B cell (primary cell): ENCODE measurements around the gene DENND1A. TPM values are rescaled to one million over a fixed set of nuclear protein-coding genes. Genes with fewer than 3 reads are reported as not detected.

Source experiments
- ATAC-seq: fragments of 200-7000 bp; cut with Tn5 transposase; one replicate; pipeline ENCODE4 v1.10.0; 2021; ENCODE audit warnings: low read depth, mild to moderate bottlenecking, moderate number of reproducible peaks, moderate library complexity
- CTCF ChIA-PET: fragments of 350-600 bp; sonication (Branson Sonifier 250); formaldehyde crosslinking; loops from one replicate; lab custom pipeline; 2021; ENCODE audit warnings: antibody characterized with exemption, inconsistent platforms; lab: Charles Lee
- POLR2A ChIA-PET: fragments of 350-600 bp; sonication (Branson Sonifier 250); formaldehyde crosslinking; loops from one replicate; lab custom pipeline; 2021; ENCODE audit warnings: antibody characterized with exemption; lab: Charles Lee
- DNase-seq: peaks from one replicate; pipeline ENCODE4 v3.0.0; 2013
- H2AFZ ChIP-seq: 2 replicates; pipeline ENCODE4 v1.6.1; 2012; ENCODE audit warnings: mild to moderate bottlenecking, low read depth, low read length; ENCODE audit not compliant: insufficient read depth, poor library complexity, severe bottlenecking
- H3K27ac ChIP-seq, 2 donors: 1 replicate in 1 of 2; 2 replicates in 1 of 2; pipeline ENCODE4 v1.5.1; 2012 to 2013; ENCODE audit warnings: low read length in 2 of 2, mild to moderate bottlenecking in 2 of 2, moderate library complexity in 1 of 2
- H3K27me3 ChIP-seq, 4 experiments: fragments of 200-600 bp in 1 of 4; sonication (generic) in 1 of 4; replicated peaks in 1 of 4; 1 replicate in 2 of 4; 2 replicates in 2 of 4; pipeline versions ENCODE4 v1.6.1 to v1.7.0; 2013 to 2016; ENCODE audit warnings: low read length in 3 of 4, mild to moderate bottlenecking in 2 of 4, mixed read lengths in 1 of 4, moderate library complexity in 1 of 4; ENCODE audit not compliant: insufficient read depth in 4 of 4, control insufficient read depth in 3 of 4; ENCODE audit errors: control extremely low read depth in 1 of 4
- H3K36me3 ChIP-seq, 2 experiments: replicated peaks in 1 of 2; 1 replicate in 1 of 2; 2 replicates in 1 of 2; pipeline versions ENCODE4 v1.6.1 to v1.7.1; 2013; ENCODE audit warnings: low read length in 1 of 2; ENCODE audit not compliant: insufficient read depth in 2 of 2, control insufficient read depth in 1 of 2; ENCODE audit errors: control extremely low read depth in 1 of 2, extremely low read depth in 1 of 2
- H3K4me1 ChIP-seq, 2 donors: fragments of 200-600 bp in 1 of 2; sonication (generic) in 1 of 2; 1 replicate in 1 of 2; 2 replicates in 1 of 2; pipeline versions ENCODE4 v1.5.1 to v1.6.1; 2013 to 2017; ENCODE audit warnings: low read length in 2 of 2; ENCODE audit not compliant: control insufficient read depth in 2 of 2, insufficient read depth in 2 of 2
- H3K4me2 ChIP-seq: replicated peaks from 2 replicates; pipeline ENCODE3; 2012; ENCODE audit warnings: mild to moderate bottlenecking, low read depth, low read length; ENCODE audit not compliant: poor library complexity, severe bottlenecking
- H3K4me3 ChIP-seq, 5 experiments: fragments of 200-600 bp in 1 of 5; sonication (generic) in 1 of 5; 1 replicate in 3 of 5; 2 replicates in 2 of 5; pipeline versions ENCODE4 v1.5.1 to v1.7.0; 2011 to 2016; ENCODE audit warnings: low read length in 4 of 5, mild to moderate bottlenecking in 4 of 5, low read depth in 2 of 5, control low read depth in 1 of 5, moderate library complexity in 1 of 5; ENCODE audit not compliant: insufficient read depth in 1 of 5; ENCODE audit errors: control extremely low read depth in 1 of 5, extremely low read depth in 1 of 5
- H3K79me2 ChIP-seq: fragments of 200-600 bp; sonication (generic); one replicate; pipeline ENCODE4 v1.6.0; 2016; ENCODE audit warnings: low read length; ENCODE audit not compliant: control insufficient read depth, insufficient read depth
- H3K9ac ChIP-seq: fragments of 200-600 bp; sonication (generic); 2 replicates; pipeline ENCODE4 v1.6.1; 2017; ENCODE audit warnings: mild to moderate bottlenecking, low read length, moderate library complexity
- H3K9me3 ChIP-seq, 3 donors: one replicate each; pipeline versions ENCODE4 v1.6.1 to v1.7.1; 2013; ENCODE audit warnings: low read length in 2 of 3; ENCODE audit not compliant: control insufficient read depth in 2 of 3, insufficient read depth in 1 of 3; ENCODE audit errors: control extremely low read depth in 1 of 3
- H4K20me1 ChIP-seq: 2 replicates; pipeline ENCODE4 v1.6.0; 2012; ENCODE audit warnings: mild to moderate bottlenecking, low read length; ENCODE audit not compliant: insufficient read depth, control insufficient read depth, poor library complexity, severe bottlenecking
- H3K27ac Mint-ChIP-seq: one replicate; pipeline ENCODE4 v1.8.0; 2021; ENCODE audit warnings: mixed read lengths
- H3K27me3 Mint-ChIP-seq: one replicate; pipeline ENCODE4 v1.8.0; 2021; ENCODE audit warnings: mixed read lengths
- H3K4me1 Mint-ChIP-seq: one replicate; pipeline ENCODE4 v1.8.0; 2021; ENCODE audit warnings: mixed read lengths
- H3K4me3 Mint-ChIP-seq: one replicate; pipeline ENCODE4 v1.8.0; 2021; ENCODE audit warnings: mixed read lengths
- H3K9me3 Mint-ChIP-seq: one replicate; pipeline ENCODE4 v1.8.0; 2022; ENCODE audit warnings: mixed read lengths; ENCODE audit not compliant: insufficient read depth
- EZH2 ChIP-seq: IDR thresholded peaks from 2 replicates; pipeline ENCODE4 v1.6.1; 2012; ENCODE audit warnings: borderline replicate concordance, low read depth, mild to moderate bottlenecking, moderate library complexity, low read length; ENCODE audit not compliant: insufficient read depth, poor library complexity, severe bottlenecking
- WGBS: methylation state at CpG from one replicate; pipeline ENCODE4 v1.1.5; 2013; ENCODE audit warnings: missing lambda C conversion rate; ENCODE audit not compliant: insufficient coverage; 5-methylcytosine and 5-hydroxymethylcytosine counted together
- intact Hi-C: fragments of 100-400 bp; cut with micrococcal nuclease; formaldehyde crosslinking; loops from one replicate; pipeline ENCODE4 v1.10.0; 2022
- polyA plus RNA-seq: library from polyadenylated mRNA; depleted of rRNA; stranded (reverse); fragments of >200 nt; gene quantifications from 2 replicates; pipeline ENCODE4 v1.2.3, GENCODE V29; 2012
- total RNA-seq, 2 donors: library from RNA; stranded (reverse); fragments of 120-200 nt in 1 of 2; gene quantifications; 1 replicate in 1 of 2; 2 replicates in 1 of 2; pipeline versions ENCODE4 v1.2.3 to v1.2.4, GENCODE V29; 2013 to 2022
- TF ChIP-seq, protein P1 (sequence below): fragments of 200-600 bp; IDR thresholded peaks from one replicate; pipeline ENCODE4 v1.8.0; 2022; ENCODE audit warnings: antibody characterized with exemption, mild to moderate bottlenecking

The DENND1A gene
- total and polyA plus RNA-seq, 2 donors (not counting 1 experiment from before 2014, with no cell fraction given) = 10.8 to 26.0 TPM

DNA sequence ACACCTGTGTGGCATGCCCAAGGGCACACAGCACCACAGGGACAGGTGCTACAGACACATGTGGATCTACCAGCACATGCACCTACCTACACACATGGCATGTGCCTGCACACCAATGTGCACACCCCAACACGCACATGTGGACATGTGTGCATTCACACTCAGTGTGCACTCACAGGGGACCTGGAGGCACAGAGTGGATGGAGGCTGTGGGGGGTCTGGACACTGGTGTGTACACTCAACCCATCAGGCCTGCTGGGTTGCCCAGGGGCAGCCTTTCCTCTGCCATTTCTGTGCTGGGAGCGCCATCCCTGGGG, 572.2 kb downstream of the DENND1A start:
- ChIA-PET CTCF (interaction anchor here (1.5 kb wide), 1 partner anchor 27 kb away, joined by 3 read pairs; no protein-coding TSS in a partner anchor), POLR2A (no interaction called here)
- DNase-seq = no peak
- Histone ChIP-seq H4K20me1 (no peaks in the 10 kb centered on the region), H3K79me2 (no peaks in the 10 kb centered on the region), H3K9ac (no peak overlapping the region), H3K9me3 (no peaks in the 10 kb centered on the region), H3K4me3 (no peak overlapping the region), H3K36me3 (no peaks in the 10 kb centered on the region), H3K27me3 (peaks cover 0 to 4% (median 0%) of the 10 kb centered on the region in 4 experiments), H2AFZ (no peak overlapping the region), H3K4me2 (no peak overlapping the region), H3K4me1 (peaks cover 12 to 17% of the 10 kb centered on the region in 2 donors), H3K27ac (no peak overlapping the region)
- Mint-ChIP-seq H3K4me3 (no peak overlapping the region), H3K4me1 (peaks cover 25% of the 10 kb centered on the region), H3K27me3 (peaks cover under 1% of the 10 kb centered on the region), H3K9me3 (no peaks in the 10 kb centered on the region), H3K27ac (no peak overlapping the region)
- intact Hi-C loops = loop anchor here (10.0 kb wide), 1 partner anchor 363 kb away; no protein-coding TSS in a partner anchor
- TF ChIP-seq, protein P1, sequence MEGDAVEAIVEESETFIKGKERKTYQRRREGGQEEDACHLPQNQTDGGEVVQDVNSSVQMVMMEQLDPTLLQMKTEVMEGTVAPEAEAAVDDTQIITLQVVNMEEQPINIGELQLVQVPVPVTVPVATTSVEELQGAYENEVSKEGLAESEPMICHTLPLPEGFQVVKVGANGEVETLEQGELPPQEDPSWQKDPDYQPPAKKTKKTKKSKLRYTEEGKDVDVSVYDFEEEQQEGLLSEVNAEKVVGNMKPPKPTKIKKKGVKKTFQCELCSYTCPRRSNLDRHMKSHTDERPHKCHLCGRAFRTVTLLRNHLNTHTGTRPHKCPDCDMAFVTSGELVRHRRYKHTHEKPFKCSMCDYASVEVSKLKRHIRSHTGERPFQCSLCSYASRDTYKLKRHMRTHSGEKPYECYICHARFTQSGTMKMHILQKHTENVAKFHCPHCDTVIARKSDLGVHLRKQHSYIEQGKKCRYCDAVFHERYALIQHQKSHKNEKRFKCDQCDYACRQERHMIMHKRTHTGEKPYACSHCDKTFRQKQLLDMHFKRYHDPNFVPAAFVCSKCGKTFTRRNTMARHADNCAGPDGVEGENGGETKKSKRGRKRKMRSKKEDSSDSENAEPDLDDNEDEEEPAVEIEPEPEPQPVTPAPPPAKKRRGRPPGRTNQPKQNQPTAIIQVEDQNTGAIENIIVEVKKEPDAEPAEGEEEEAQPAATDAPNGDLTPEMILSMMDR = no peak
- no peak for TF ChIP-seq EZH2
- 100% methylated on average over 1 of the region's 2 CpGs for WGBS
- ATAC-seq = no peak

DNA sequence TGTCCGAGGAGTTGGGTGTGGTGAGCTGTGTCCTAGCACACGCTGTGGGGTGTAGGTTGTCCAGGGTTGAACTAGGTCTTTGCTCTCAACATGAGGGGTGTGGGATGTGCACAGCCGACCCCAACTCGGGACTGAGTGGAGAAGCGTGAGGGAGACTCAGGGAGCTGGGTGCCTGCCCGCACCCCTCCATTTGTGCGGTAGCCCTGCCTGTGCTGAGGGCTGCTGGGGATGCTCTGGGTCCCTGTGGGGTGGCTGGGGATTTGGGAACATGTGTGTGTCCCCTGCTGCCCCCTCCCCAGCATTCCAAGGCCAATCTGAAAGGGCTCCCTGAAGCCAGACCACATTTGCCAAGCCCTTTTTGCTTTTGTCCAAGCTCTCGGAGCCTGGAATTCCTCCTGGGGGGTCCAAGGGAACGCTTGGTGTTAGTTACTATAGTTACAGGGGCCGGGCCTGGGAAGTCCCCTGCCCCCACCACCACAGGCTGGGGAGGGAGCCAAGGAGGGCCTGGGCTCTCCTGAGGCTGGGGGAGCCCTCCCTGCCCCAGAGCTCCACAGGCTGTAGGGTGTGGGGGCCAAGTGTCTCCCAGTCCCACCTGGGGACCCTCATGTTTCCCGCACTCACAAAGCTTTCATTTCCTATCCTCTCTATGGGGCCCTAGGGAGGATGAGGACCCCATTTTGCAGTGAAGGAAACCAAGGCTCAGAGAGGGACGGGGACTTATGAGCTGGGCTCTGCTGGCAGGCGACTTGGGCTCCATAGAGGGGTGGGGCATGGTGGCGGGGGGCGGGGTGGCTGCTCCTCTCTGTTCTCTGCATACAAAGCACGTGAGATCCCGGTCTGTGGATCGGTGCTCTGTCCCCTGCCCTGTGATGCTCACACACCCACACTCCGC, 572.8 kb downstream of the DENND1A start:
- no peak overlapping the region for H3K9ac ChIP-seq
- intact Hi-C loops = loop anchor here (10.0 kb wide), 1 partner anchor 362 kb away; no protein-coding TSS in a partner anchor
- no peak for DNase-seq
- Mint-ChIP-seq H3K4me1 (peaks cover 25% of the 10 kb centered on the region), H3K9me3 (no peaks in the 10 kb centered on the region), H3K4me3 (no peak overlapping the region), H3K27ac (no peak overlapping the region), H3K27me3 (peaks cover 4% of the 10 kb centered on the region)
- no peak overlapping the region for H3K4me2 ChIP-seq
- no peak overlapping the region for H3K4me3 ChIP-seq
- CTCF ChIA-PET = interaction anchor here (0.9 to 1.5 kb wide), 3 partner anchors 28 to 277 kb away, joined by 3 to 4 read pairs (median 3); no protein-coding TSS in a partner anchor
- H3K36me3 ChIP-seq = no peaks in the 10 kb centered on the region
- peaks cover 12 to 17% of the 10 kb centered on the region in 2 donors for H3K4me1 ChIP-seq
- TF ChIP-seq EZH2 = no peak
- TF ChIP-seq, protein P1 = no peak
- H3K79me2 ChIP-seq = no peaks in the 10 kb centered on the region
- ATAC-seq = no peak
- POLR2A ChIA-PET = no interaction called here
- 92% methylated on average over 16 of the region's 19 CpGs for WGBS
- no peaks in the 10 kb centered on the region for H3K9me3 ChIP-seq
- peaks cover 0 to 4% (median 0%) of the 10 kb centered on the region in 4 experiments for H3K27me3 ChIP-seq
- H3K27ac ChIP-seq = no peak overlapping the region
- H4K20me1 ChIP-seq = no peaks in the 10 kb centered on the region
- H2AFZ ChIP-seq = no peak overlapping the region
